GM10847 (cell line): ENCODE measurements around the gene ILKAP.

ENCODE experiments used
- POLR2A ChIP-seq: IDR thresholded peaks from 2 replicates; pipeline ENCODE4 v1.6.1; 2011; ENCODE audit not compliant: insufficient read length; ENCODE audit errors: extremely low read depth

ILKAP gene

DNA sequence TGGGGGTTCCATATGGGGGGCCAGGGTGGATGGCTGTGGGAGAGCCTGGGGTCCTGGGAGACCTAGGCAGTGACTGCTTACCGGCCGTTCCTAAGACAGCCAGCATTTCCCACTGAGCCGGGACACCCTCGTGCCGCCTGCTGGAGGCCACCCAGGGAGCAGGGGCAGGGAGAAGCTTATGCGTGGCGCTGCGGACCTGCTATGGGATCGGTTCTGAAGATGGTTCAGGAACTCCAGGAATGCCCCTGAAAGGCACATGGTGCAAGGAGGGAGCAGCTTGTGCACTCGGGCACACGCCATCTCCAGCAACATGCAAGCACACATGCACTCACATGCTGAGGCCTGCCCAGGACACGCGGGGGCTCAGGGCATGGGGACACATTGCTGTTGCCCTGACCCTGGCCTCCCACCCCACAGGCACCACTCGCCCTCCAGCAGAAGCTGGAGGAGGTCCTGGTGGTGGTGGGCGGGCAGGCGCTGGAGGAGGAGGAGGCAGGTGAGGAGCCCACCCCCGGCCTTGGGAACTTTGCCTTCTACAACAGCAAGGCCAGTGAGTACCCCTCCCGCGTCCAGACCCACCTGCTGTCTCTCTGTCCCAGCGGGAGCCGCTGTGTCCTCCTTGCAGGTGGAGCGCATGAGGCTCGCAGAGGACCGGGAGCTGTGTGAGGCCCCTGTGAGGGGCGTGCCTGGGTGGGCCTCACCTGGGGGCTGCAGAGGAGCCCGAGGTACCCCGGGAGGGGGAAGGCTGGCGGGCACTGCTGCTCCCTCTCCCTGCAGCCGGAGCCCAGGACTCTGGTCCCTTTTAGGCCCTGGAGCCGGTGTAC lies 60.9 kb downstream of the ILKAP start:
- TF ChIP-seq POLR2A, result no peak

DNA sequence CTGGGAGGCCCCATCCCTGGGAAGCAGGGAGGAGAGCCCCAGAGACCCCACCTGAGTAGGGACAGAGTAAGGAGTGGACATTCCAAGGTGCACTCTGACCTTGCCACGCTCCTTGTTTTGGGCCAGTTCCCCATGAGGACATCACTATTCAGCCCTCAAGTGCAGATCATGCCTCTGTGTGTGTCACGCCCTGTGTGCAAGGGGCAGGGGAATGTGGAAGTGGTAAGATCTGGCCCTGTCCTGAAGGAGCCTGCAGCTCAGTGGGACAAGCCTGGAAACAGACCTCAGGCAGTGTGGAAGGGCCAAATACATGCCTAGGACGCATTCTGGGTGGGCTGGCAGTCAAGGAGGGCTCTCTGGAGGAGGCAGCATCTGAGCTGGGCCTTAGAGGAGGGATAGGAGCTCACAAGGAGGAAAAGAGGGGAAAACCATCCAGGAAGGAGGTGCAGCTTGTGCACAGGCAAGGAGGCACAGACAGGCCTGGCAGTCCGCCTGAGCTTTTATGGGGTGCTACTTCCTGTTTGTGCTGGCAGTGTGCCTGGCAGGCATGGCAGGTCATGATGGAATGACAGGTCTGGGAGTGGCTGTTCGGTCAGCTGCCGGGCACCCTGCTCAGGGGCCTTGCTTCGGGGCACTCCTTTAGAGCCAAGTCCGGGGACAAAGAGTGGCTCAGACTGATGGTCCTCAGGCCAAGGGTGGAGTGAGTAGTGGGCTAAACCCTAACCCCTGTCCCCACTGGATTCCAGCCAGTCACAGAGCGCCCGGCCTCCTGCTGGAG lies 61.8 kb downstream of the ILKAP start:
- TF ChIP-seq POLR2A, result no peak

DNA sequence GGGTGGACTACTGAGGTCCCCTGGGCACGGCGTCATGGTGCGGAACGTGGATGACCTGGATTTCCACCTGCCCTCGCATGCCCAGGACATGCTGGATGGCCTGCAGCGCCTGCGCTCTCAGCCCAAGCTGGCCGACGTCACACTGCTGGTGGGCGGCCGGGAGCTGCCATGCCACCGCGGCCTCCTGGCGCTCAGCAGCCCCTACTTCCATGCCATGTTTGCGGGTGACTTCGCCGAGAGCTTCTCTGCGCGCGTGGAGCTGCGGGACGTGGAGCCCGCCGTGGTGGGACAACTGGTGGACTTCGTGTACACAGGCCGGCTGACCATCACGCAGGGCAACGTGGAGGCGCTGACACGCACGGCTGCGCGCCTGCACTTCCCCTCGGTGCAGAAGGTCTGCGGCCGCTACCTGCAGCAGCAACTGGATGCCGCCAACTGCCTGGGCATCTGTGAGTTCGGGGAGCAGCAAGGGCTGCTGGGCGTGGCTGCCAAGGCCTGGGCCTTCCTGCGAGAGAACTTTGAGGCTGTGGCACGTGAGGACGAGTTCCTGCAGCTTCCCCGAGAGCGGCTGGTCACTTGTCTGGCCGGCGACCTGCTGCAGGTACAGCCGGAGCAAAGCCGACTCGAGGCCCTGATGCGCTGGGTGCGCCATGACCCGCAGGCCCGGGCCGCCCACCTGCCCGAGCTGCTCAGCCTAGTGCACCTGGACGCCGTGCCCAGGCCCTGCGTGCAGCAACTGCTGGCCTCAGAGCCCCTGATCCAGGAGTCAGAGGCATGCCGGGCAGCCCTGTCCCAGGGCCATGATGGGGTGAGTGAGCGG lies 62.6 kb downstream of the ILKAP start:
- TF ChIP-seq POLR2A, result no peak

DNA sequence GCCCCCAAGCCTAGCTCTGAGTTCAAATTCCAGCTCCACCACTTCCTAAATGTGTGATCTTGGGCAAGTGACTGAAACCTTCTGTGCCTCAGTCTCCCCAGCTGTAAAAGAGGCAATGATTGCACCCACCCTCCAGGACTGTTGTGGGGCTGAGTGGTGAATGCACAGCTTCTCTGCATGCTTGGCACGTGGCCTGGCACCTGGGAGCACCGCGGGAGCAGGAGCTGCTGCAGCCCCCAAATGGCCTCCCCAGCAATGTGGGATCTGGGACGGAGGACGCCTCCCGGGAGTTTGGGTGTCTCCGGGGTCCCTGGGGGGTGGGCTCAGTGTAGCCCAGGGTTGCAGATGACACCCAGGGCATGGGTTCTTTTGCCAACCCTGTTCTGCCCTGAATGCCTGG lies 63.5 kb downstream of the ILKAP start:
- TF ChIP-seq POLR2A, result no peak

DNA sequence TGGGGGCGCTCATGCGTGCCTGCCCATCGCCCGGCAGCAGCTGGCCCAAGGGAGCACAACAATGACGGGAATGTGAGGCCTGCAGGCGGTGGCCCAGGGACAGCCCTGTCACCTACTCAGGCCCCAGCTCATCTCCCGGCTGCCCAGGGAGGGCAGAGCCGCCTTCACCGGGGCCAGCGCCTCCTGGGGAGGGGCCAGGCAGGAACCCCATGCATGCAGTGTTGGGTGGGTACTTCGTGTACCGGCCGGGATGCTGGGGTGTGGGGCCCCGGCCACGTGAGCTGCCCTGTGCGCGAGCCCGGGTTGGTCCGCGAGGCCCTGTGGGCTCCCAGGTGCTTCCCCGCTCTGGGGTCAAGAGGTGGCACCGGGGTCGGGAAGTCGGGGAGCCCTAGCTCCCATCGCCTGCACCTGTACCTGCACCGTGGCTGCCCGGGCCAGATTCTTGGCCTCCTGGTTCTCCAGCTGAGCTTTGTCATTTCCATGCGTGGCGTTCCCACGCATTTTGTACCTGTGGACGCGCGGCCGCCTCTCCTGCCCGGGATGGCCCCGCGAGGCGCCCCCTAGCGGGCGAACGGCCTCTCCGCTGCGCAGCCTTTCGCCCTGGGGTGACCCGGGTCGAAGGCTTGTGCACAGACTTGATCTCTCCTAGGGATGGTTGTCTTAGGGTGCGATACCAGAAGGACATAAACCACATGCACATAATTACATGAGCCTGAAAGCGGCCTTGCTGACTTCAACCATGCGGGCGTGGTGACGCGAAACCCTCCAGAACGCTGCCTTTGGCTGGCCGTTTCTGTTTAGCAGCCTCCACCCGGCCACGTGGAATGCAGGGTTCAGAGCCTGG lies 64.1 kb downstream of the ILKAP start:
- no peak for TF ChIP-seq POLR2A

DNA sequence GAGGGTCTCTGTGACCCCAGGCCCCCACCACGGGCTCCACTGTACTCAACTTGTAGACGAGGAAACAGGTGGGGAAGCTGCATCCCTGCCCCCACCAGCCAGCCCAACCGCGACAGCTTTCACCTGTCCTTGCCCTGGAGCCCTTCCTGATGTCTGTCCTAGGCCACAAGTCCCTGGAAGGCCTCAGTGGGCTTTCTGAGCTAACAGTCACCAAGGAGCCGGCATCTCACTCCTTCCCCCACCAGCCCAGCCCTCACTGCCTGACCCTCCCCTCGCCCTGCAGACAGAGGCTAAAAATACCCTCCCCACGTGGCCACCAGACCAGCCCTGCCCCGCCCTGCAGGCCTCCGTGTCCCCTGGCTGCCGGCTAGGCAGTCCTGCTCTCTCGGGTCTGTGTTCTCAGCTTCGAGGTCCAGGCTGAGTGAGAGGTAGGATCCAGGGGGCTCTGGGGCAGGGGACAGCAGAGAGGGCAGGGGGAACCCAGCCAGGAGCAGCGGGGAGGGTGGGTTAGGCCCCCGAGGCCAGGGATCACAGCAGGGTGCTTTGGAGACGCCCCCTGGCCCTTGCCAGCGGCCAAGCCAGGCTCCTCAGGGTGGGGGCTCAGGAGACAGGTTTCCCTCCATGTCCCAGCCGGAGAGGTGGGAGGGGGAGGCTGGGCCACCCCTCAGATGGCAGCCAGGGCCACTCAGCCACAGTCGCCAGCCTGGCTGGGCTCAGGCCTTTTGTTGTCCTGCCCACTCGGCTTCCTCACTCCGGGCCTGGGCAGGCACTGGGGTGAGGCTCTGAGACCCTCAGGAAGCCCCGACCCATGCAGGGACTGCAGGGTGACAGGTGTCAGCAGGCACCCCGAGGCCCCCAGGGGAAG lies 64.9 kb downstream of the ILKAP start, which contains the start of gene KLHL30:
Gene KLHL30 (plus strand): TSS at position 338 of the 865 bp plus-strand sequence. CDS start 2,087 bp downstream, outside the sequence.
- no peak for TF ChIP-seq POLR2A

DNA sequence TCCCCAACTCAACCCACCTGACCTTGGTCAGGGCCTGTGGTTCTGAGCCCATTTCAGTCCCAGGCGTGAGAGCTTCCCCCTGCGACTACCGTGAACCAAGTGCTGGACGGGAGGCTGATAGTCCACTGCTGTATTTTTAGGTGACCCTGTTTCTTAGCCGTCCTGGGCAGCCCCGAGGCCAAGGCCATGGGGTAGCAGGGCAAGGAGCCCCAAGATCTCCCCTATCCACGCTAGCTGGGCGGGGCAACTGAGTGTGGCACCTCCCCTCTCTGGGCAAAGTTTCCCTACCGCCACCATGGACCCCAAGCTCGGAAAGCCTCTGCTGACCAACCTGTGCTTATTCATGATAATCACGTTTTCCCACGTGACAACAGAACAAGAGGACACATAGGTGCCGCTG lies 65.6 kb downstream of the ILKAP start:
- no peak for TF ChIP-seq POLR2A

DNA sequence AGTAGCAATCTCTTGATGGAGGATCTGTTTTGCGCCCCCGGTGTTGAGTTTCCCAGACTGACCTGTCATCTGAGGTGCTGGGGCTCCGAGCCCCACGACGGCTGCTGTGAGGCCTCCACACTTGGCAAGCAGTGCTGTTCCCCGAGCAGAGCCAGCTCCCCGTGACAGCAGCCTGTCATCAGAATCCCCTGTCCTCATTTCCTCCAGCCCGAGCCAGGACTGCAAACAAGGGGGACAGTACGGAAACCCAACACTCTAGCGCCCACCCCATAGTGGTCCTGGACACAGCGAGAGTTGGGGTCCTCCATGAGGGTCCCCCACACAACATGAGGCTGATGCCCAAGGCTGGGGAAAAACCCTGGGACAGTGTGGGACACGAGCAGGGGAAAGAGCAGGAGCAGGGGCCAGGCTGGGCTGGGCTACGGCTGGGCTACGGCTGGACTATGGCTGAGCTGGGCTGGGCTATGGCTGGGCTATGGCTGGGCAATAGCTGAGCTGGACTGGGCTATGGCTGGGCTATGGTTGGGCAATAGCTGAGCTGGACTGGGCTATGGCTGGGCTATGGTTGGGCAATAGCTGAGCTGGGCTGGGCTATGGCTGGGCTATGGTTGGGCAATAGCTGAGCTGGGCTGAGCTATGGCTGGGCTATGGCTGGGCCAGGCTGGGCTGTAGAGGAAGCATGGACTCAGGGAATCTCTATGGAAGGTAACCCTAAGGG lies 66.5 kb downstream of the ILKAP start:
- no peak for TF ChIP-seq POLR2A

DNA sequence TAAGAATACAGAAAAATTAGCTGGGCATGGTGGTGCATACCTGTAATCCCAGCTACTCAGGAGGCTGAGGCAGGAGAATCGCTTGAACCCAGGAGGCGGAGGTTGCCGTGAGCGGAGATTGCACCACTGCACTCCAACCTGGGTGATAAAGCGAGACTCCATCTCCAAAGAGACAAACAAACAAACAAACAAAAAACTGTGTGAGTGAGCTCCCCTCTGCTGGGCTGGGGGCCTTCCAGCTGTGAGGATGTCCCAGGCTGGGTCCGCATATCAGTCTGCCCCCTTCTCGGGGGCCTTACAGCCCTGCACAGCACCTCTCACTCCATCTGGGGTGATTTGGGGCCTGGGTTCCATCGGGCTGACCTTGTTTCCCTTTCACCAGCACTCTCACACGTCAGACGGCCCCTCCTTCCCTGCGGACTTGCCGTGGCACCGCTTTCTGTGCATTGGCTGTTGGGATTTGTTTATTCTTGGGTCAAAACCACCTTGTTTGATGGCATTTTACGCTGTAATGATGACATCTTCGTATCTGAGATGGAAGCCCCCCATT lies 67.8 kb downstream of the ILKAP start:
- no peak for TF ChIP-seq POLR2A

DNA sequence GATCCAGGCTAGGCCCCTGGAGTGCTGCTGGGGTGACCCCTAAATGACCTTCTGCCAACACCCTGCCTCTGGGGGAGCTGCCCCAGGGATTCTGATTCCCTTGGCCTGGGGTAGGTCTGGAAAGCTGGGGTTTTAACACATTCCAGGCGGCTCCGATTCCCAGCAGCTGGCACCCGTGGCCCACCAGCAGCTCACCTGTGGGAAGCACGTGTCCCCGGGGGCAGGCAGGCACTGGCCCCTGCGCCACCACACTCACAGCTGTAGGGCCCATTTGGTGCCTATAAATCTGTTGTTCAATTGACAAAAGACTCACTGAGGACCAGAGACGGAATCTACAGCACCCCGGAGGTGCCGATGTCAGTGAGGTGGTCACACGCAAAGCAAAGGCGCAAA lies 69.1 kb downstream of the ILKAP start:
- no peak for TF ChIP-seq POLR2A

DNA sequence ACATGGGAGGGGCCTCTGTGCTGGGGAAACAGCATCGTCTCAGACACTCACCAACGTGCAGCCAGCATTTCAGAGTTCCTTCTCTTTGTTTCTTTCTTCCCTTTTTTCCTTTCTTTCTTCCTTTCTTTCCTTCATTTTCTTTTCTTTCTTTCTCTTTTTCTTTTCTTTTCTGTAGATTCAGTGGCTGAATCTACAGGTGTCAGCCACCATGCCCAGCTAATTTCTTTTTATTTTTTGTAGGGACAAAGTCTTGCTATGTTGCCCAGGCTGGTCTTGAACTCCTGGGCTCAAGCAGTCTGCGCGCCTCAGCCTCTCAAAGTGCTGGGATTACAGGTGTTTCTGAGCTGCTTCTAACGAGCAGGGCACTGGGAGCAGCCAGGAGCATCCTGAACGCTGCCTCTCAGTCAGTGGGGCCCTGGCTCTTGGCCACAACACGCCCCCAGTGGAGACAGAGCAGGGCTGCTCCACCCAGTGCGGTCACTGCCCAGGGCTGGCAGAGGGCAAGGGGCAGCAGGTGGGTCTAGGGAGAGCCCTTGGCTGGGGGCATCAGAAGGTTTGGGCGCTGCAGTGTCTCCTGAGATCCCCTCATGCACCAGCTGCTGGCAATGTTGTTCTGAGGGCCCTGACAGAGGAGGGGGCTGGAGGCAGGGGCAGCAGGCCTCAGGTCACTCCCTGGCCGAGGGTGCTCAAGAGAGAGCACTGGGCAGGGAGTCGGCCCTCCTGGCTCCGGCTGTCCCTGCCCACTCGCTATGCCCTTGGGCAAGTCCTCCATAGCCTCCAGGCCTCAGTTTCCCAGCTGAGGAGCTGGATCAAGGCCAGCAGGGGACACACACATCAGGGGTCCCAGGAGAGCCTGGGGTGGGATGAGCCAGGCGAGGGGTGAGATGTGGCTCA lies 69.7 kb downstream of the ILKAP start:
- no peak for TF ChIP-seq POLR2A
